GM10266 (cell line): ENCODE measurements around the gene LMCD1.

Source experiments
- DNase-seq: peaks from one replicate; pipeline ENCODE4 v3.0.0; 2012; ENCODE audit errors: extremely low spot score
- TF ChIP-seq, protein P1 (sequence below): IDR thresholded peaks from 2 replicates; pipeline ENCODE4 v1.5.1; 2012; ENCODE audit warnings: mild to moderate bottlenecking, low read depth; ENCODE audit not compliant: control insufficient read depth, insufficient read depth; ENCODE audit errors: missing control alignments

LMCD1 gene

GRCh38 chr3:8504611-8504973 is 3.0 kb downstream of the LMCD1 start:
- TF ChIP-seq, protein P1, sequence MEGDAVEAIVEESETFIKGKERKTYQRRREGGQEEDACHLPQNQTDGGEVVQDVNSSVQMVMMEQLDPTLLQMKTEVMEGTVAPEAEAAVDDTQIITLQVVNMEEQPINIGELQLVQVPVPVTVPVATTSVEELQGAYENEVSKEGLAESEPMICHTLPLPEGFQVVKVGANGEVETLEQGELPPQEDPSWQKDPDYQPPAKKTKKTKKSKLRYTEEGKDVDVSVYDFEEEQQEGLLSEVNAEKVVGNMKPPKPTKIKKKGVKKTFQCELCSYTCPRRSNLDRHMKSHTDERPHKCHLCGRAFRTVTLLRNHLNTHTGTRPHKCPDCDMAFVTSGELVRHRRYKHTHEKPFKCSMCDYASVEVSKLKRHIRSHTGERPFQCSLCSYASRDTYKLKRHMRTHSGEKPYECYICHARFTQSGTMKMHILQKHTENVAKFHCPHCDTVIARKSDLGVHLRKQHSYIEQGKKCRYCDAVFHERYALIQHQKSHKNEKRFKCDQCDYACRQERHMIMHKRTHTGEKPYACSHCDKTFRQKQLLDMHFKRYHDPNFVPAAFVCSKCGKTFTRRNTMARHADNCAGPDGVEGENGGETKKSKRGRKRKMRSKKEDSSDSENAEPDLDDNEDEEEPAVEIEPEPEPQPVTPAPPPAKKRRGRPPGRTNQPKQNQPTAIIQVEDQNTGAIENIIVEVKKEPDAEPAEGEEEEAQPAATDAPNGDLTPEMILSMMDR = no peak
- no peak for DNase-seq

GRCh38 chr3:8505621-8506020 is 4.0 kb downstream of the LMCD1 start:
- TF ChIP-seq, protein P1 = no peak
- DNase-seq = no peak

DNA sequence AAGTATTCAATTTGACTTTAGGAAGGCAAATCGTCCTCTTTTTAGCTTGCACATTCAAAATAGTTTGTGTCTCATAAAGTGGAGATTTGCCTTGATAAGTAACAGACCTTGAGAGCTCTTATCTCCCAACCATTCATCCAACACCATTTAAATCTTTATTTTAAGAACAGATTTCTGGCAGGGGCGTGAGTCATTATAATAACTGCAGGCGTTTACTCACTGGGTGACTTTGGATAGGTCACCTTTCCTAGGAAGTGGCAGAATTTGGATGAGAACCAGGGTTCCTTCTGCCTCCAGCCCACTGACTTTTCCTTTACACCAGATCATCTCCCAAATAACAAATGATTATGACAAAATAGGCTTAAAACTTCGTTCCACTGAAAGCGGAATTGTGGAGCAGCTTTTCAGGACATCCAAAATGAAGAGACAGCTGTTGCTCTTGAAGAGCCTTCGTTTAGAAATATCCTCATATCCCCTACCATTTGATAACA is 5.0 kb downstream of the LMCD1 start:
- TF ChIP-seq, protein P1 = no peak
- DNase-seq = no peak

GRCh38 chr3:8507496-8507895 is 5.9 kb downstream of the LMCD1 start:
- TF ChIP-seq, protein P1 = no peak
- no peak for DNase-seq

- no peak for DNase-seq
- TF ChIP-seq, protein P1 = no peak
These were observed 8.3 kb downstream of the LMCD1 start for GRCh38 chr3:8509961-8510360.

DNA sequence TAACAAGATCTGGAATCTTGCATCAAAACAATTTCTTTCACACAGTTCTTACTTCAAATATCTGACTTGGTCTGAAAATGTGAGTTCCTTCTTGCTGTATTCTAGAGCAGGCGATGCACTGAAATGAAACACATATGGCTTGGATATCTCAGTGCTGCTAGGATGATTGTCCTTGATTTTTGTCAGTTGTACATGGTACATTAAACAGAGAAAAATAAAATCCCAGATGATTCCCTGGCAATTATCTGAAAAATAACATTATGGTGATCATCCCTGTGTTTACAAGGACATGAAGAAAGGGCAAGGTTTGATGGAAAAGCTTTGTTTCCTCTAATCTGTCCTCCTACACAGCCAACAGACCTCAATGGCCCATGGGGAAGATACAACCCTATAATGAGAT is 10.6 kb downstream of the LMCD1 start:
- no peak for DNase-seq
- TF ChIP-seq, protein P1 = no peak

- DNase-seq = no peak
- TF ChIP-seq, protein P1 = no peak
These were observed 14.5 kb downstream of the LMCD1 start for GRCh38 chr3:8516047-8516661.
